NCI-H510A treated with DMSO at 0.1 percent for 48 hours (cell line): Measurements from ENCODE around the gene RALGPS1.

ENCODE experiments used
- DNase-seq: peaks from one replicate; lab custom pipeline; 2025; lab: John Stamatoyannopoulos, UW

Gene RALGPS1

GRCh38 chr9:126907058-126907457, 7.5 kb upstream of the RALGPS1 start:
- no peak for DNase-seq

DNA sequence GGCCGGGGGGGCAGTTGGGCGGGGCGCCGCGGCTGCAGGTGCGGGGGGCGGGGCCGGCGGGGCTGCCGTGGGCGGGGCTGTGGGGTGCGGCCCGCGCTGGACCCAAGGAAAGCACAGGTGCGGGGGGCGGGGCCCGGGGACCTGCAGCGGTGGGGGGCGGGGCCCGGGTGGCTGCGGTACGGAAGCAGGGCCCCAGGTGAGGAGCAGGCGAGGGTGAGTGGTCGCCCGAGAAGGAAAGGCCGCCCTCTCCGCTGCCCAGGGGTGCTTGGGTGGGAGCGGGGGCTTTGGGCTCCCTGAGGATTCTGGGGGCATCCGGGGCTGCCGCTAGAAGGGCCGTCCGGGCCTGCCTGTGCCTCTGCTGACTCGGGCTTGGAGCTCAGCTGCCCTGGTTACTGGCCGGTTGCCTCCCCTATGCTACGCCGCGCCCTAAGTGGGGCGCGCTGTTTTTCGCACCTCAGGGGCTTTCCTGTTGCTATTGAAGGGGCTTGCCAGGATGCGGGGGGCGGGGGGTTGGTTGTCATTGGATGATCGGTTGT, 767 bp downstream of the RALGPS1 start:
- DNase-seq = peak; percentile 42

DNA sequence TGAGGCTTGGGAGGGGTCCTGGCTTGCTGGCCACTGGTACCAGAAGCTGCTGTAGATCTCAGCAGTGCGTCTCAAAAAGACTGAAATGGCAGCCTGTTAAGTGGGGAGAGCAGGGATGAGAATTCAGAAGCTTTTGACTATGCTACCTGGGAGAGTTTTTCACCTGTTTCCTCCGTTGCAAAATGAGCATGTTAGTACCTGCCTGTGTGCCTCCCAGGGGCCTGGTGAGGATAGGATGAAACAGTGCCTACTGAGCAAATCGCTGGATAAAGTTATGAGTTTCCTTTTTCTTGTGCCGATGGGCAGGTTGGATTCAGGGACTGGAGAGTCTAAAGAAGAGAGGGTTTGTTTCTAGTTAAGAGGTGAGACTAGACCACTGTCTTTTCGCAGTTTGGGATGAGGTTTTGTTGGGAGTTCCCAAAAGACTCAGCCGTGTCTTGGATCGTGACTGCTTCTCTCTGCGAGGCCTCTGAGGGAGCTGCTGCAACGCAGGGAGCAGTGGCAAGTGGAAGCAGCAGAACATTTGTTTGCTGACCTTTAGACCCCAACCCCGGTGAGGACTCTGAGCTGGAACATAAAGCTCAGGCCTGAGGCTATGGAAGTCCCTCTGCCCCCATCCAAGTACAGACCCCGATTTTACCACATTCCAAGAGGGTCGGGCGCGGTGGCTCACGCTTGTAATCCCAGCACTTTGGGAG, 1.4 kb downstream of the RALGPS1 start:
- no peak for DNase-seq

GRCh38 chr9:126916909-126917308, 2.3 kb downstream of the RALGPS1 start:
- DNase-seq = no peak

GRCh38 chr9:126919193-126919592, 4.6 kb downstream of the RALGPS1 start:
- no peak for DNase-seq

GRCh38 chr9:126925876-126926275, 11.3 kb downstream of the RALGPS1 start:
- peak; percentile 28 for DNase-seq

DNA sequence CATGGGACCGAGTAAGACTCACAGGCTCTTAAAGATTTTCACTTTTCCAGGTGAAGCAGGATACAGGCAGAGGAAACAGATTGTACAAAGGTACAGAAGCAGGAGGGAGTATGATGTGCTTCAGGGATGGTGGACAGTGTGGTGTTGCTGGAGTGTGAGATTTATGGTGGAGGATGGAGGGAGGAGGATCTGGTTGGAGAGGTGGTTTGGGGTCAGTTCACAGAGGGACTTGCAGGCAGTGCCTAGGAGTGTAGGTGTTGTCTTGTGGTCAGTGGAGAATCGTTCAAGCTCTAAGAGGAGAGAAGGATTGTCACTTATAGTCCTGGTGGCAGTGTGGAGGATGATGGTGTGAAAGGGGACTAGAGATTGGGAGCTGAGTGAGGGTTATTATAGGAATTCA, 11.8 kb downstream of the RALGPS1 start:
- no peak for DNase-seq

GRCh38 chr9:126927419-126927818, 12.8 kb downstream of the RALGPS1 start:
- peak; percentile 88 for DNase-seq

- DNase-seq = no peak
Observed at GRCh38 chr9:126932871-126933321, 18.3 kb downstream of the RALGPS1 start.

GRCh38 chr9:126933334-126933980, 18.9 kb downstream of the RALGPS1 start:
- no peak for DNase-seq

GRCh38 chr9:126934441-126934840, 19.9 kb downstream of the RALGPS1 start:
- DNase-seq = no peak

DNA sequence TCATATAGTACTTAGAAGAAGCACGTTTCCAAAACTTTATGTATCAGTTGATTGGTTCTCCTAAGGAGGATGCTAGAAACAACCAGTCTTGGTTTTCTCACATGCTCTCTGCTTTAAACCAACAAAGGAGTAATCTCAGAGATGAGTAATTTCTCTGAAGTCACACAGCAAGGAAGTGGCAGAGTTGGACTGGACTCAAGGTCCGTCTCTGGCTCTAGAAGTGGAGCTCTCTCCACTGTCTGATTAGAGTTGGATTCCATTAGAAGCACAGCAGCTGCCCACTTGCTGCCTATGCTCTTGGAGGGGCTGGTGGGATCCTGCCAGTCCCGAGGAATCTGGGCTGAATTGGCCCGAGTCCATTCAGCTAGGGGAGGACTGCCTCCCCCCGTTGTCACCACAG, 21.0 kb downstream of the RALGPS1 start:
- no peak for DNase-seq

- DNase-seq = no peak
Observed at GRCh38 chr9:126937444-126937843, 22.9 kb downstream of the RALGPS1 start.

DNA sequence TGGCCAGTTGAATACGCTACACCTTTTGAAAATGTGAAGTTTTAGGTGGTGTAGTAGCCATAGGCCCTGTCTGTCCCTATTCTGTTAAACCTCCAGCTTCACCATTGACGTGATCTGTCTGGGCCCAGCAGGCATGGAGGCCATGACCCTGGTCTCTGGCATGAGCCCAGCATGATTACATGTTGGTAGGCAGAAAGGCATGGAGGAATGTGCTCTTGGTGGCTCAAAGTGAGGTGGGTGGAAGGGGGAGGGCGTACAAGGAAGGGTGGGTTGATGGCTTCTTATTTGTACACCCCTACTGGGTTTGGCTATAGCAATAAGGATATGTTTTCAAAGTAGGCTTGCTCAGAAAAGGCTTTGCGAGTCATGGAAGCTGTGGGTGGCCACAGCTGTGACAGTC, 23.7 kb downstream of the RALGPS1 start:
- DNase-seq = no peak

- no peak for DNase-seq
Observed at GRCh38 chr9:126939821-126940221, 25.2 kb downstream of the RALGPS1 start.

GRCh38 chr9:126942399-126942798, 27.8 kb downstream of the RALGPS1 start:
- no peak for DNase-seq

- no peak for DNase-seq
Observed at GRCh38 chr9:126945682-126946081, 31.1 kb downstream of the RALGPS1 start.

DNA sequence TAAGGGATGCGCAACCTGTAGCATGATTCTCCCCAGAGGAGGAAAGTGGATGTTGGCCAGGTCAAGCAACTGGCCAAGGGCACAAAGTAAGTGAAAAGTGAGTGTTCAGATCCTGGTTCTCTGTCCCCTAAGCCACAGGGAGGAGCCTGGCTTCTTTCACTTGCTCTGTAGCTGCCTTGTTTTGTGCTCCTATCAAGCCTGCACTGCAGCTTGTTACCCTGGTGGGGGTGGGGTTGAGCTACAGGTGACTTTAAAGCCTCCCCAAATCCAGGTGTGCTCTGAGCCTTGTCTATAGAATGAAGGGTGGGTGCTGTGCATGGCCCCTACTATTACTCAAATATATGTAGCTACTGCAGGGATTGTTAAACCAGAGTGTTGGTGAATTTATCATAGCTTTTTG, 32.9 kb downstream of the RALGPS1 start:
- DNase-seq = no peak

- DNase-seq = no peak
Observed at GRCh38 chr9:126952205-126952977, 37.8 kb downstream of the RALGPS1 start.

GRCh38 chr9:126953041-126953809, 38.6 kb downstream of the RALGPS1 start:
- no peak for DNase-seq

DNA sequence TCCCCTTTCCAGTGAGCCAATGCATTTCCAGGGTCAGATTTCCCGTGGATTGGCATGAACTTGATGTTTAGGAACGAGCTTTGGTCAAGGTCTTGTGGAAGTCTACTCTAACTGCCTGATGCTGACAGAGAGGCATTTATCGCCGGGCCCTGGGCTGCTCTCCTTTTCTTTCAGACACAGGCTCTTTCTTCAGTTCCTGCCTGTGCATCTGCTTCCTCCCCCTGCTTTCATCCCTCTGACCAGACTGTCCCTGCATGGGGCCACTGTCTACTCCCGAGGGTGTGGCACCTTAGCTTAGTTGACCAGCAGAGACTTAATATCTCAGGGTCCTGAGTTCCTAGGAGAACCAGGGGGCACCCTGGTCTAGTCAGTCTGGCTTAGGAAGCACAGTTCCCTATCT, 41.2 kb downstream of the RALGPS1 start:
- no peak for DNase-seq
